ENCODE data around the gene JARID2. TPM values are rescaled to one million over a fixed set of nuclear protein-coding genes. Genes with fewer than 3 reads are reported as not detected.

The JARID2 gene
- total RNA-seq, 1 donor from 2014 or later, result 5.0 TPM

- no peak for DNase-seq (ENCODE audit: low spot score in 2 of 2)
- Histone ChIP-seq H3K9me3 (no peaks in the 10 kb centered on the region), H3K27me3 (no peaks in the 10 kb centered on the region), H3K4me3 (no peak overlapping the region), H3K4me1 (peaks cover 0 to 27% of the 10 kb centered on the region in 2 donors), H3K27ac (peak overlapping the region; percentile 65 to 66), H3K36me3 (no peaks in the 10 kb centered on the region)
- no peak for TF ChIP-seq CTCF (IDR thresholded peaks at IDR 0.05)
- intact Hi-C loops (cut with DNase I), result loop anchor here (10.0 kb wide), 1 partner anchor 232 kb away; the partner anchor contains the start of gene JARID2
These were observed 230.9 kb downstream of the JARID2 start for GRCh38 chr6:15476631-15477380.

GRCh38 chr6:15477746-15478145 is 231.9 kb downstream of the JARID2 start:
- DNase-seq (ENCODE audit: low spot score in 2 of 2), result no peak
- intact Hi-C loops (cut with DNase I), result loop anchor here (10.0 kb wide), 1 partner anchor 233 kb away; the partner anchor contains the start of gene JARID2
- H3K36me3 ChIP-seq, result no peaks in the 10 kb centered on the region
- H3K4me1 ChIP-seq, result peaks cover 0 to 27% of the 10 kb centered on the region in 2 donors
- H3K9me3 ChIP-seq, result no peaks in the 10 kb centered on the region
- H3K27ac ChIP-seq, result peak overlapping the region in 1 of 2 donors; percentile 65
- H3K4me3 ChIP-seq, result no peak overlapping the region
- no peak for TF ChIP-seq CTCF (IDR thresholded peaks at IDR 0.05)
- H3K27me3 ChIP-seq, result no peaks in the 10 kb centered on the region

GRCh38 chr6:15479761-15480160 is 233.9 kb downstream of the JARID2 start:
- intact Hi-C loops (cut with DNase I), result loop anchor here (10.0 kb wide), 1 partner anchor 235 kb away; the partner anchor contains the start of gene JARID2

GRCh38 chr6:15480525-15480924 is 234.7 kb downstream of the JARID2 start:
- no peak for TF ChIP-seq CTCF (IDR thresholded peaks at IDR 0.05)
- Histone ChIP-seq H3K9me3 (no peaks in the 10 kb centered on the region), H3K4me3 (no peak overlapping the region), H3K4me1 (peaks cover 0 to 27% of the 10 kb centered on the region in 2 donors), H3K27ac (no peak overlapping the region), H3K27me3 (no peaks in the 10 kb centered on the region), H3K36me3 (no peaks in the 10 kb centered on the region)
- DNase-seq (ENCODE audit: low spot score in 2 of 2), result no peak
- intact Hi-C loops (cut with DNase I), result no loop called here

More at GRCh38 chr6:15479761-15480160, 233.9 kb downstream of the JARID2 start:
- Histone ChIP-seq H3K4me3 (no peak overlapping the region), H3K9me3 (no peaks in the 10 kb centered on the region), H3K4me1 (peaks cover 0 to 27% of the 10 kb centered on the region in 2 donors), H3K36me3 (no peaks in the 10 kb centered on the region), H3K27ac (no peak overlapping the region), H3K27me3 (no peaks in the 10 kb centered on the region)
- DNase-seq (ENCODE audit: low spot score in 2 of 2), result no peak
- TF ChIP-seq CTCF (IDR thresholded peaks at IDR 0.05), result no peak

GRCh38 chr6:15481390-15482291 is 235.8 kb downstream of the JARID2 start:
- H3K9me3 ChIP-seq, result no peaks in the 10 kb centered on the region
- peaks cover 0 to 20% of the 10 kb centered on the region in 2 donors for H3K4me1 ChIP-seq
- intact Hi-C loops (cut with DNase I), result no loop called here

More at GRCh38 chr6:15481390-15482291, 235.8 kb downstream of the JARID2 start:
- no peak for DNase-seq (ENCODE audit: low spot score in 2 of 2)
- no peak for TF ChIP-seq CTCF (IDR thresholded peaks at IDR 0.05)
- H3K4me3 ChIP-seq, result no peak overlapping the region
- H3K36me3 ChIP-seq, result no peaks in the 10 kb centered on the region
- no peaks in the 10 kb centered on the region for H3K27me3 ChIP-seq
- no peak overlapping the region for H3K27ac ChIP-seq

Measured in ascending aorta (tissue), 2 donors.